IPS-11a (cell line): Measurements from ENCODE around the gene MICALL2.

ENCODE experiments used
- H3K4me3 ChIP-seq: one replicate; pipeline ENCODE4 v1.5.1; 2013; ENCODE audit warnings: low read depth, low read length, control low read depth

MICALL2 gene

DNA sequence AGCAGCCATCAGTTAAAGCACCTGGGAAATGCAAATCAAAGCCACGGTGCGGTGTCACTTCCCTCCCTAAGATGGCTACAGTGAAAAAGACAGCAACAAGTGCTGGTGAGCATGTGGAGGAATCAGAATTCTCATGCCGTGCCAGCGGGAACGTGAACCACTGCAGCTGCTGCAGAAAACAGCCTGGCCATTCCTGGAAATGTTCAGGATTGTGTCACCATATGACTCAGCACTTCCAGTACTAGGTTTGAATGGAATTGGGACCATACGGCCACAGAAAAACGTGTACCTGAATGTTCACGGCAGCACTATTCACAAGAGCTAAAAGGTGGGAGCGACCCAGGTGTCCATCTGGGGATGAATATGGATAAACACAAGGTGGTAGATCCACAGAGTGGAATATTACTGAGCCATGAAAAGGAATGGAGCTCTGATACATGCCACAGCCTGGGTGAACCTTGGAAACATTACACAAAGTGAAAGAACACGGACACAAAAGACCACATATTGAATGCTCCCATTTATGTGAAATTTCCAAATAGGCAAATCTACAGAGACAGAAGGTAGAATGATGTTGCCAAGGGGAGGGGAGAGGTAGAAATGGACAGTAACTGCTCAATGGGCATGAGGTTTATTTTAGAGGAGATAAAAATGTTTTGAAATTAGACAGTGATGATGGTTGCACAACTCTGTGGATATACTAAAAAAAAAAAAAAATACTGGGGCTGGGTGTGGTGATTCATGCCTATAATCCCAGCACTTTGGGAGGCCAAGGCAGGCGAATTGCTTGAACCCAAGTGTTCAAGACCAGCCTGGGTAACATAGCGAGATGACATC is 61.6 kb downstream of the MICALL2 start:
- no peak overlapping the region for H3K4me3 ChIP-seq

DNA sequence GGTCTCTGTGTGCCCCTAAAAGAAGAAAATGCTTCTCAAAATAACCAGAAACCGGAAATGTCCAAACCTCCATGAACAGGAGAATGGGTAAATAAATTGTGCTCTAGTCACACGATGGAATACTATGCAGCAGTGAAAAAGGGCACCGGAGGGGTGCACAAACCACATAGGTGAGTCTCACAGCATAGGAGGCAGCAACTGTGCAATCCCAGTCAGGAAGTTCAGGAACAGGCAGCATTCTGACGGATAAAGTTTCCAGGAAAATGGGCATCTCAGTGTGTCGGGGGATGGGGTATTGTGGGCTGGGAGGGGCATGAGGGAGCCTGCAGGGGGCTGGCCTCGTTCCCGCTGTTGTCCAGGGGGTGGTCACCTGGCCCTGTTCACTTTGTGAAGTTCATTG is 63.1 kb downstream of the MICALL2 start:
- H3K4me3 ChIP-seq: no peak overlapping the region

DNA sequence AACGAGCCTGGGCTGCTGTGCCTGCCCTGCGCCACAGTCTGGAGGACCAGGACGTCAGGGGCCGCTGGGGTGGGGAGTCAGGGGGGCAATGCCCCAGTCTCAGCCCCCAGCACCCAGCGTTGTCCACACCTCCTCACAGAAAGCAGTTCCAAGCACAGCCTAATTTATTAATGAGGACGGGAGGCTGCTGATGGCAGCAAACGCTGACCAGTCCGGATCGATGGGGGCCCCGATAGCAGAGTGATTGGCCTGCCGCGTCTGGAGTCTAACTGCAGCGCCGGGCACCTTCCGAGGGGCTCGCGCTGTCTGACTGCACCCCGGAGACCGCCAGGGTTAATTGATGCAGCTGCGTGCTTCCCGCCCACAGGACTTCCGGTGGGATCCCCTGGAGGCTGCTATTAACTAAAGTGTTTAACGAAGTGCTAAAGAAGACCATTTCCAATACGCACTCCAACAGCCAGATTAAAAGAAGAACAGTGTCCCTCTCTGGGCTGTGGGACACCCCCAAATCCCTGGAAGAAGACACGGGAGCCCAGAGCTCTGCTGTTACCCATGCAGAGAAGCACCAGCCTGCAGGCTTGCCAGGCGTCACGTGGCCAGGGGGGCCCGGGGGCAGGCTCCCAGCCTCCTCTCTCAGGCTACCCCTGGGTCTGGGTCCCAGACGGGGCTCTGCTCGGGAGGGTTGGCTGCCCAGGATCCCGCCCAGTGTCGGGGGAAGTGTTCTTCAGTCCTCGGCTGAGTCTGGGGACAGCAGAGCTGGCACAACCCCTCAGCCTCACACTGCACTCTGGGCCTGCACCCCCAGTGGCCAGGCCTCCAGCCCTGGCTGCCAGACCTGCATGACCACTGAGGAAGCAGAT is 63.8 kb downstream of the MICALL2 start:
- H3K4me3 ChIP-seq: no peak overlapping the region

DNA sequence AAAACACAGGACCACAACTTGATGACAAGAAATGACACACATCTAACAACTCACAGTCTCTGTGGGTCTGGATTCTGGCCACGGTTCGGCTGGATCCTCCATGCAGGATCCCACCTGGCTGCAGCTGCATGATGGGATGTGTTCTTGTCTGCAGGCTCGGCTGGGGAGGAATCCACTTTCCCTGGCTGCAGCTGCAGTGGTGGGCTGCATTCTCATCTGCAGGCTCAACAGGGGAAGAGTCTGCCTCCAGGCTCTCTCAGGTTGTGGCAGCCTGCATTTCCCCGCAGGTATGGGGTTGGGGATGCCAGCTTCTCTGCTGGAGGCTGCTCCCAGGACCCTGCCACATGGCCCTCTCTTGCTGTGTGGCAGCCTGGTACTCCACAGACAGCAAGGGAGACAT is 64.9 kb downstream of the MICALL2 start:
- no peak overlapping the region for H3K4me3 ChIP-seq

DNA sequence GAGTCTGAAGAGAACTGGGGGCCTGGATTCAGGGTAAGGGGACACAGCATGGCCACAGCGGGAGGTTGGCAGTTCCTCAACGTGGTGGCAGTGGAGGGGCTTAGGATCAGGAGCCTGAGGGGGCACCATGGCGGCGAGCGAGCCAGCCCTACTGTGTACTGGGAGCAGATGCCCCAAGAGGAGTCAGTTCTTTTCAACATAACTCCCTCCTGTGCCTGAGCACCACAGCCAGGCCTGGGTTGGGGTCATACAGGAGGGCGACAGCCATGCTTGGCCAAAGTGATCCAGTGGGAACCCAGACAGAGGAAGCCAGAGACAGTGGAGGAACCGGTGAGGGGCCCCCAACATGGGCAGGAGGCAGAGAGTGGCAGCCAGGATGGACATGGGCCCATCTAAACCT is 65.8 kb downstream of the MICALL2 start:
- no peak overlapping the region for H3K4me3 ChIP-seq

DNA sequence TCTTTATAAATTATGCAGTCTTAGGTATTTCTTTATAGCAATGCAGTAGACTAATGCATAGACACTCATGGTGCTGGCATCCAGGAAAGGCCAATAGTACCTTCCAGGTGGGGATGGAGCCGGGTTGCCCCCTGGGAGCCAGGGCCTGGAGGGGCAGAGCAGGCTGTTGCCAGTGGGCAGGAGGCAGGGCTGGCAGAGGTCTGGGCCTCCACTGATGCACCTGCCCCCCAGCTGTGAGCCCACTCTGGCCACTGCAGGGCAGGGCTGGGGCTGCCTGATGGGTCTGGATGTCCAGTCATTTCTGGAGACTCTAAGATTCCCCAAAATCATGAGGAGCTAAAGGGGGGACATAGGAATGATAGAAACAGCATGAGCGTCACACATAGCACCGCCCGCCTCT is 66.7 kb downstream of the MICALL2 start:
- no peak overlapping the region for H3K4me3 ChIP-seq

DNA sequence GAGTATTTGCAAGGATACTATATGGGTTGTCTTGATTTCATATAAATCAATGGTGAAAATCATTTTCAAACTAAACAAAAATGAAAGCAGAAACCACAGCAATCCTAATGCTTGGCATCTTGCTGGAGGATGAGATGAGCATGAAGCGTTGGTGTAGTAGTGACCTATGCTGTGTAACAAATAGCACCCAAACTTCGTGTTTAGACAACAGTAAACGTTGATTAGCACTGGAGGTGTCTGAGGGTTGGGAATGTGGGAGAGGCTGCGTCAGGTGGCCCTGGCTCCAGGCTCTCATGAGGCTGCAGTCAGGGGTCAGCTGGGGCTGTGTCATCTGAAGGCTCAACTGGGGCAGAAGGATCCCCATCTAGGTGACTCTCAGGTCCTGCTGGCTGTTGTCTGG is 67.8 kb downstream of the MICALL2 start:
- H3K4me3 ChIP-seq: no peak overlapping the region

DNA sequence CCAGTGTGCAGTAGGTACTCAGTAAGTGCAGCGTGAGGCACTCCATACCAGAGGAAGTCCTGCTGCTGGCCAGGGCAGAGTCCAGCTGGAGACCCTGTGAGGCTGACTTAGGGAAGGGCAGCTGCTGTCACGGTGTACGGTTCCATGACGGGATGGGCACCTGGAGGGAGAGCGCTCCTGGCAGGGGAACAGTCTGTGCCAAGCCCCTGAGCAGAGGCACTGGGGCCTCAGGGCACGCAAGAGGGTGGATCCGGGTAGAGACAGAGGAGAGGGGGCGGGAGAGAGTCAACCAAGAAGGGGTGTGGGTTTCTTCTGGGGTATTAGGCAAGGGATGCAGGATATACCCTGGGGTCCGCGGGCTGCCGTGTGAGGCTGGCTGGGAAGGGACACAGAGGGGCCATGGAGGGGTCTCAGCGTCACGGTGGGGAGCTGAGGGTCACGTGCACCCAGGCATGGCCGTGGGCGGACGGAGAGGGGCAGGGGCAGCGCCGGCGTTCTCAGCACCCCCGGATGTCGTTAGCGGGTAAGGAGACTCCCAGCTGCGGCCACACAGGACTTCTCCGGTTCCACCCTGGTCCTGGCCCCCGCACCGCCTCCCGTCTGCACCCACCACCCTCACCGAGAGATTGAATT is 70.5 kb downstream of the MICALL2 start:
- no peak overlapping the region for H3K4me3 ChIP-seq

DNA sequence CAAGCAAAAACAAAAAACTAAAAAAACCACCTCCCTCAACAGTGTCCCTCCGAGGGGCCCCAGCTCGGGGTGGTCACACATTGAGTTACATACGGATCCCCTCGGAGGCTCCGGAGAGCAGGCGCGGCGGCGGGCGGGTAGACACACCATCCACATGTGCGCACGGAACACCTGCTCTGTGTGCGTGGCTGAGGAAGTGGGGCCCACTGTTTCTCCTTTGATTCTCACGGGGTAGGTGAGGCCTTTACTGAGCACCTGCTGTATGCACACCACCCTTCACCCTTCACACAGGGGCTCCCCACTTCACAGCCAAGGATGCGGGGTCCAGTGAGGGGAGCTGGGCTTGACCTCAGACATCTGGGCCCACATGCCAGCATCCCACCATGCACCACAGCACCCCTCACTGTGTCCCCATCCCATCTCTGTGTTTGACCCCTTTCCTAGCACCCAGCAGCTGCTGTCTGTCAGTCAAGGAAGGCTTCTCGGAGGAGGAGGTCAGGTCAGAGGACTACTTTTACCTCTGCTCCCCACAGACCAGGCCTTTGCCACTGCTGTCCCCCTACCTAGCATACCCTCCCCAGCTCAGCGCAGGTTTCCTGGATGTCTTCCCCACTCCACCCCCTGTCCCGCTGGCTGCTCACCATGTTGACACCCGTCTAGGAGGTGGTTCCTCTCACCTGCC is 71.1 kb downstream of the MICALL2 start:
- H3K4me3 ChIP-seq: no peak overlapping the region

DNA sequence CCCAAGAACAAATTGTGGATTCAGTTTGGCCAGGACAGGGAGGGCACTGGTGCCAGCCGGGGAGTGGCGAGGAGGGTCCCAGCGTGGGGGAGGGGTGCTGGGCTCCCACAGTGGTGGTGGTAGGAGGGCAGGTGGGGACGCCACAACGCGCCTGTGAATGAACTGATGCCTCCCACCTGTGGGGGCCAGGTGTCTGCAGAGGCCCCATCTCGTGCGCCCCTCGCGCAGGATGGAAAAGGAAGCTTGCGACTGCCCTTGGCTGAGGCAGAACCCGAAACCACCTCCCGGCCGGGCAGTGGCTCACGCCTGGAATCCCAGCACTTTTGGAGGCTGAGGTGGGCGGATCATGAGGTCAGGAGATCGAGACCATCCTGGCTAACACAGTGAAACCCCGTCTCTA is 72.0 kb downstream of the MICALL2 start:
- H3K4me3 ChIP-seq: no peak overlapping the region

DNA sequence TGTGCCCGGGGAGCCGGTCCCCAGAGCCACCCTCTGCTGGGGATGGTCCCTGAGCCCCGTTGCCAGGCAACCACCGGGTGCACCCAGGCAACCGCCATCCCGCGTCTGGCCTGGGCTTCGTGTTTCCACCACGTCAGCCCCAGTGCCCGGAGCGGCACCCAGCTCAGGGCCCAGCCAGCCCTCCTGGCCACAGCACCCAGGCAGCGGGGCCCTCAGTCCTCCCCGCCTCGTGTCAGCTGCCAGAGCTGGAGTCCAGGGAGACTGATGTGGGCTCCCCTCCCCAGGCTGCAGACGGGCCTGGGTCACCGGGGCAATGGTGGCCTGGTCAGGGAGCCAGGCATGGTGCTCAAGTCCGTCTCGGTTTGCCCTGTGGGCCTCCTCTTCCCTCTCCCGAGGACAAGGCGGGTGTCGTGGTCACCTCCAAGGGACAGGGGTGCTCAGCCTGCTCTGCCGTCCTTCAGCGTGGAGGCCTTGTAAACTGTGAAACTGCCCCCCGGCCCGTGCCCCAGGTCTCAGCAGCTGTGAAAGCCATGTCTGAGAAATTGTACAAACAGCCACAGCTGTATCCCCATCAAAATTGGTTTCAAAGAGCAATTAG is 72.5 kb downstream of the MICALL2 start:
- no peak overlapping the region for H3K4me3 ChIP-seq

DNA sequence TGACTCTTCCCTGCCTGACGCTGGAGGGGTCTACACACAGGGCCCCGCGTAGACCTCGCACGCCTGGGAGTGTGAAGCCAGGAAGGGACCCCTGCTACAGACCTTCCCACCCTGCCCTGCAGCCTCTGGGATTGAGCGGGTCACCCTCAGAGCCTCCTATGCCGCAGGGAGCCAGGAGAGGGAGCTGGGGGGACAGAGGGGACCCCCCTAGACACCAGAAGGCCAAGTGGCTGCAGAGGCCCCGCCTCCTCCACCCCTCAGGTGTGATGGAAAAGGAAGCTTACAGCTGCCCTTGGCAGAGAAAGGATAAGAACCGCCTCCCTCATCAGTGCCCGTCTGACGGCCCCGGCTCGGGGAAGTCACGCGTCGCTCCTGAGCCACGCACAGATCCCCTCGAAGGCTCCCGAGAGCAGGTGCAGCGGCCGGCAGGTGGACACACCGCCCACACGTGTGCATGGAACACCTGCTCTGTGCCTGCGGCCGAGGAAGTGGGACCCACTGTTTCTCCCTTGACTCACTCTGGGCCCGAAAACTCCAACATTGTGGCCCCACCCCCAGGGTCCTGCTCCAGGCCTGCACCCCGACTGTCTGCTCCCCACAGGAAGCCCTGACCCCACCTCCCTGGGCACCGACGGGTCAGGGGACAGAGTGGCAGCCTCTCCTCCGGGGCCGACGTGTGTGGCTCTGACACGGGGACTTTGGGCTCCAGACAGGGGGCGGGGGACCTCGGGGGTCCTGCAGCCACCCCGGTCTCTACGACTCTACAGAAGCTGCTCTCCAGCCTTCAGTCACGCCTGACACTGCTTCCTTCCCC is 73.3 kb downstream of the MICALL2 start:
- H3K4me3 ChIP-seq: no peak overlapping the region

DNA sequence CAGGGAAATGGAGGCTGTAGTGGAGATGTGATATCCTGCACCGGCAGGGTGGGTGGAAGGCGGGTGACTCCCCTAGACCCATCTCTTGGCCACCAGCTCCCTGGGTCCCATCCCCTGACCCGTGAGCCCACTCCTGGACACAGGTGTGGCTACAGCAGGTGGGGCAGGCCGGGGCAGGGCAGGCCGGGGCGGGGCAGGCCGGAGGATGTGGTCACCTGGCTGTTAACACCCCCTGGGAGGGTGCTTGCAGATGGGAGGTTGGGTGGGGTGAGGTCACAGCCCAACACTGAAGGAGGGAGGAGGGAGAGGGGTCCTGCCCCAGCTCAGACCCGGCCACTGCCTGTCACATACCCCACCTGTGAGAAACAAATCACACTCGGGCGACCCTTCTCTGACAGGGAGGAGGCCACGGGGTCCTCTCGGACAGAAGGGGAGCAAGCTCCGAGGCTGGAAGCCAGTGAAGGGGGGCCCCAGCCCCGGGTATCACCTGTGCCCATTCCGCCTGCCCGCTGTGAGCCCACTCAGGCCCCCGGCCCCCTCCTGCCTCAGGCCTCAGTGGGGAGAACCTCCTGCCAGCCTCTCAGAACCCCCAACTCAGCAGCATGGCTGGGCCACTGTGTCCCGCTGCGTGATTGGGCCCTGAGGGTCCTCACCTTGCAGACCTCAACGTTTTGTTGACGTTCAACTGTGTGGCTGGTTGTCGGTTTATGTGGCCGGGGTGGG is 74.0 kb downstream of the MICALL2 start:
- no peak overlapping the region for H3K4me3 ChIP-seq
